Activated naive CD4-positive, alpha-beta T cell (primary cell): Measurements from ENCODE around the gene ZFYVE28.
A peak's percentile ranks its signal among the peaks of the same experiment; 100 is the strongest.

Experiments
- DNase-seq, 4 experiments: peaks; one replicate each; lab custom pipeline; 2025; lab: John Stamatoyannopoulos, UW

ZFYVE28 gene

GRCh38 chr4:2271279-2272025, 147.0 kb downstream of the ZFYVE28 start:
- DNase-seq = no peak

GRCh38 chr4:2270341-2271165, 147.9 kb downstream of the ZFYVE28 start:
- no peak for DNase-seq

GRCh38 chr4:2269618-2270163, 148.8 kb downstream of the ZFYVE28 start:
- DNase-seq = no peak

GRCh38 chr4:2269206-2269531, 149.3 kb downstream of the ZFYVE28 start:
- DNase-seq = no peak

- no peak for DNase-seq
Observed at GRCh38 chr4:2268357-2269205, 149.9 kb downstream of the ZFYVE28 start.

- no peak for DNase-seq
Observed at GRCh38 chr4:2267841-2268240, 150.6 kb downstream of the ZFYVE28 start.

GRCh38 chr4:2267320-2267811, 151.1 kb downstream of the ZFYVE28 start:
- DNase-seq = no peak

- no peak for DNase-seq
Observed at GRCh38 chr4:2266821-2267220, 151.6 kb downstream of the ZFYVE28 start.

- no peak for DNase-seq
Observed at GRCh38 chr4:2266181-2266580, 152.3 kb downstream of the ZFYVE28 start.

- DNase-seq = no peak
Observed at GRCh38 chr4:2265113-2266110, 153.0 kb downstream of the ZFYVE28 start.

- no peak for DNase-seq
Observed at GRCh38 chr4:2264481-2265041, 153.9 kb downstream of the ZFYVE28 start.

GRCh38 chr4:2263926-2264321, 154.5 kb downstream of the ZFYVE28 start:
- DNase-seq = no peak

- DNase-seq = no peak
Observed at GRCh38 chr4:2262944-2263250, 155.5 kb downstream of the ZFYVE28 start.

GRCh38 chr4:2262145-2262943, 156.1 kb downstream of the ZFYVE28 start:
- DNase-seq = peak; percentile 93 to 97 (median 95)

GRCh38 chr4:2261853-2262144, 156.6 kb downstream of the ZFYVE28 start, which contains the start of gene MXD4:
Gene MXD4, minus strand, starts transcription at chr4:2262109. Its CDS starts 129 bp downstream, at chr4:2261980.
- DNase-seq = no peak

- peak in 2 of 4 experiments; percentile 38 to 58 for DNase-seq
Observed at GRCh38 chr4:2261110-2261852, 157.2 kb downstream of the ZFYVE28 start.

- DNase-seq = no peak
Observed at GRCh38 chr4:2260344-2261109, 157.9 kb downstream of the ZFYVE28 start.
